ENCODE measurements around the gene UBXN4. TPM values are rescaled to one million over a fixed set of nuclear protein-coding genes. Genes with fewer than 3 reads are reported as not detected.
"Not testable (repeated sequence)": the region's sequence is repeated elsewhere in the genome, so short reads cannot be mapped to it uniquely, and the experiment has no call there.

The UBXN4 gene
- total RNA-seq, 1 donor from 2014 or later = 127 TPM

- no peaks in the 10 kb centered on the region for H3K27me3 Mint-ChIP-seq
- no peak overlapping the region for H3K27ac Mint-ChIP-seq
- intact Hi-C loops (cut with micrococcal nuclease) = no loop called here
- peaks cover 3% of the 10 kb centered on the region for H3K4me1 Mint-ChIP-seq
- peaks cover 73% of the 10 kb centered on the region for H3K36me3 Mint-ChIP-seq (ENCODE audit: low read depth)
- no peak overlapping the region for H3K4me3 Mint-ChIP-seq
- no peak for DNase-seq
- H3K9me3 Mint-ChIP-seq = no peaks in the 10 kb centered on the region
Measured at GRCh38 chr2:135782231-135782630, 40.6 kb downstream of the UBXN4 start.

DNA sequence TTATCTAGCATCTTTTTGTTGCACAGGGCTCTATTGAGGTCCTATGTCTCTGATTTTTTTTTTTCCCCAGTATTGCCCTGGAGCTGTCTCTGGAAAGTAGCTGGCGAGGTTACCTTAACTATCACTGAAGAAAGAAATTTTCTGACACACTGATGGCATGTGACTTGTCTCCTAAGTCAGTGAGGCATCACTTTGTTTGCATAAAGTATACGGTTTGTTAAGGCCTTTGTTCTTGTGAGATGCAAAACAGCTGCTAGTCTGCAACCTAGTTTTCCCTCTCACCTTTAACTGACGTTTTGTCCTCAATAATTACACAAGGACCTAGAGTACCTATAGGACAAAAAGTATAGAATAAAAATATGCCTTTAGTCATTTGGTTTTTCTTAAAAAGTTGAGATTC lies 41.8 kb downstream of the UBXN4 start:
- Mint-ChIP-seq H3K4me3 (no peak overlapping the region), H3K27me3 (no peaks in the 10 kb centered on the region), H3K4me1 (peaks cover 3% of the 10 kb centered on the region), H3K27ac (no peak overlapping the region), H3K9me3 (no peaks in the 10 kb centered on the region), H3K36me3 (ENCODE audit: low read depth) (peaks cover 70% of the 10 kb centered on the region)
- no peak for DNase-seq
- intact Hi-C loops (cut with micrococcal nuclease) = no loop called here

DNA sequence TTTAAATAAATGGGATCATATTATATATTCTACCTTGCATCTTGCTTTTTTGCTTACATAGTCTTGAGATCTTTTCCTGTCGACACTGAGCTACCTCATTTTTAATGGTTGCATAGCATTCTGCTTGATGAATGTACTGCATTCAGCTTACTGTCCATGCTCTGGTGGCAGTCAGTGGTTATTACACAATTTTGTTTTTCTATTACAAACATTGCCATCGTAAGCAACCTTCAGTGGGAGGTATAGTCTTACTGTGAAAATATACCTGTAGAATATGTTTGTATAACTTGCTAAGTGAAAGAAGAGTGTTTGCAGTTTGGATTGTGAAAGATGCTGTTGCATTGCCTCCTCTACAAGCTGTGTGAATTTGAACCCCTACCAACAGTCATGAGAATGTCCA lies 43.4 kb downstream of the UBXN4 start:
- Mint-ChIP-seq H3K27ac (peak overlapping the region; percentile 32), H3K27me3 (no peaks in the 10 kb centered on the region), H3K4me1 (peaks cover 3% of the 10 kb centered on the region), H3K9me3 (no peaks in the 10 kb centered on the region), H3K4me3 (no peak overlapping the region), H3K36me3 (ENCODE audit: low read depth) (peaks cover 59% of the 10 kb centered on the region)
- intact Hi-C loops (cut with micrococcal nuclease) = no loop called here
- no peak for DNase-seq

- H3K4me1 Mint-ChIP-seq = peaks cover 4% of the 10 kb centered on the region
- no peak overlapping the region for H3K4me3 Mint-ChIP-seq
- H3K9me3 Mint-ChIP-seq = no peaks in the 10 kb centered on the region
- no peaks in the 10 kb centered on the region for H3K27me3 Mint-ChIP-seq
- H3K27ac Mint-ChIP-seq = no peak overlapping the region
- intact Hi-C loops (cut with micrococcal nuclease) = no loop called here
- no peak for DNase-seq
- peaks cover 44% of the 10 kb centered on the region for H3K36me3 Mint-ChIP-seq (ENCODE audit: low read depth)
Measured at GRCh38 chr2:135786823-135787222, 45.2 kb downstream of the UBXN4 start.

- H3K27me3 Mint-ChIP-seq = no peaks in the 10 kb centered on the region
- peaks cover 9% of the 10 kb centered on the region for H3K4me1 Mint-ChIP-seq
- intact Hi-C loops (cut with micrococcal nuclease) = no loop called here
- H3K9me3 Mint-ChIP-seq = no peaks in the 10 kb centered on the region
- no peak overlapping the region for H3K4me3 Mint-ChIP-seq
- H3K27ac Mint-ChIP-seq = no peak overlapping the region
- no peak for DNase-seq
- H3K36me3 Mint-ChIP-seq (ENCODE audit: low read depth) = peaks cover 15% of the 10 kb centered on the region
Measured at GRCh38 chr2:135790423-135790822, 48.8 kb downstream of the UBXN4 start.

DNA sequence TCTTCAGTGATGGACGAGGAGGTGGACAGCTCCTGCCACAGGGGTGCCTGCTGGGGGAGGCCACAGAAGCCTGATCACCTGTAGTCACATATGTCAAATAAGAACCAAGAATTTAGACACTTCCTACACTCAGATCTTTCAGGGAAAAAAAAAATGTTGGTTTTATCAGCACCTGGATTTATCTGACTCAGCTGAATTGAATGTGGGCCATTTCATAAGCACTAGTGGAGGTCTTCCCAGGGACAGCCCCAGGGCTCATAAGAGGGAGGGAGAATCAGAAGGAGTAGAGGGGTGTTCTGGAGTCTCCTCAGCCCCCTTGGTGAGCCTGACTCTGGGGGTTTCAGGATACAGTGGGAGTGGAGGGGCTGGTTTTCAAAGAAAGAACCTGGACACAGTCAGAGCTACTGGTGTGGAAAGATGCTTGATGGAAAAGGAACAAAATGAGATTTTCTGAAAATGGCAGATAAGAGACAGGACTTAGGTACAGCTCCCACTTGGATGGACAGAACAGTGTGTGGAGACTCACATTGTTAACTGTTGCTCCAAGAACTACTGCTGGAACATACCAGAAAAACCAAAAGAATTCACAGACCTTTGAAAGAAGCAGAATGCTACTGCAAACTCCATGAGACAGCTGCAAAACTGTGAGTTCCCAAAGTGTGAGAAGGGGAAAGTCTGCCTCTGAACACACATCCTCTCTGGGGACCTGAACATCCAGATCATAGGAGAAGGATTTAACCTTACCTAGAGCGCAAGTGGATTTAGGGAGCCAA lies 49.9 kb downstream of the UBXN4 start:
- intact Hi-C loops (cut with micrococcal nuclease) = no loop called here
- Mint-ChIP-seq H3K27me3 (no peaks in the 10 kb centered on the region), H3K36me3 (ENCODE audit: low read depth) (peaks cover 7% of the 10 kb centered on the region), H3K4me1 (peaks cover 12% of the 10 kb centered on the region), H3K27ac (no peak overlapping the region), H3K9me3 (no peaks in the 10 kb centered on the region), H3K4me3 (no peak overlapping the region)
- no peak for DNase-seq

DNA sequence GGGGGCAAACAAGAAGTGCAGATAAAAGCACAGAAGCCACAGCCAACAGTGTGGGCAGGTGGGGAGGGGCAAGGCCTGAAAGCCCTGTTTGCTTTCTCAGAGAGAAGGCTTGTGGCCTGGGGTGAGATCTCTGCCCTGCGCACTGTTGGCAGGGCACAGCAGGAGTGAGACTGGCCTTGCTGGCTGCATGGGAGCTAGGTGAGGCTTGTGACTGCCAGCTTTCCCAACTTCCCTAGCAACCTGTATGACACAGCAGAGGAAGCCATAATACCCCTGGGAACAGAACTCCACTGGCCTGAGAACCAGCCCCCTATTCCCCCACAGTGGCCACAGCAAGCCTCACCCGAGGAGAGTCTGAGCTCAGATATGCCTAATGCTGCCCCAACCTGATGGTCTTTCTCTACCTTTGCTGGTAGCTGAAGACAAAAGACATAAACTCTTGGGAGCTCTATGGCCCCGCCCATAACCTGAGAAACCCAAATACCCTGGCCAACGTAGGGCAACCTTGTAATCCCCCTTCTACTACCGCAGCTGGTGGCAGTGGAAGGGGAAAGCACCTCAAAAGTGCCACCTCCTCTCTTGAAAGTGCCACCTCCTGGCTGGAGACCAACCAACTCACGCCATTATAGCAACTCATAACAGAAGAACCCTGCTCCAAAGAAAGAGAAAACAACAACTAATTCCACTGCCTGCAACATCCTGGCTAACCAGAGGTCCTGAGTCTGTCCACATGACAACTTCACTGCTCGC lies 50.9 kb downstream of the UBXN4 start:
- no peak overlapping the region for H3K4me3 Mint-ChIP-seq
- no peak for DNase-seq
- intact Hi-C loops (cut with micrococcal nuclease) = no loop called here

DNA sequence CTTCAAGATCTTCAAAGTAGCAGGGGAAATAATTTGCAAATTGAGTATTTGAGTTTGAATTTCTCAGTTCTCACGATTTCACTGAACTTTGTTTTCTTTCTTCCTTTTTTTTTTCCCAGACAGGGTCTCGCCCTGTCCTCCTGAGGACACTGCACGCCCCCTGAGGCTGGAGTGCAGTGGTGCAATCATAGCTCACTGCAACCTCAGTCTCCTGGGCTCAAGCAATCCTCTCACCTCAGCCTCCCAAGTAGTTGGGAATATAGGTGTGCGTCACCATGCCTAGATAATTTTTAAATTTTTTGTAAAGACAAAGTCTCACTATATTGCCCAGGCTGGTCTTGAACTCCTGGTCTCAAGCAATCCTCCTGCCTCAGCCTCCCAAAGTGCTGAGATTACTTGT lies 54.0 kb downstream of the UBXN4 start:
- H3K27ac Mint-ChIP-seq, H3K27me3 Mint-ChIP-seq, DNase-seq, H3K9me3 Mint-ChIP-seq, H3K4me3 Mint-ChIP-seq: not testable (repeated sequence)
- intact Hi-C loops (cut with micrococcal nuclease) = loop anchor here (5.0 kb wide), 1 partner anchor 793 kb away; no protein-coding TSS in a partner anchor
- Mint-ChIP-seq H3K36me3 (ENCODE audit: low read depth) (peaks cover 12% of the 10 kb centered on the region), H3K4me1 (peaks cover 17% of the 10 kb centered on the region)

More for the DNA sequence above, 50.9 kb downstream of the UBXN4 start:
- Mint-ChIP-seq H3K27me3 (no peaks in the 10 kb centered on the region), H3K36me3 (ENCODE audit: low read depth) (peaks cover 1% of the 10 kb centered on the region), H3K4me1 (peaks cover 14% of the 10 kb centered on the region), H3K9me3 (no peaks in the 10 kb centered on the region), H3K27ac (no peak overlapping the region)

- H3K4me3 Mint-ChIP-seq = no peak overlapping the region
- intact Hi-C loops (cut with micrococcal nuclease) = loop anchor here (1.0 to 5.0 kb wide), 3 partner anchors 19 to 794 kb away; partner anchors contain the start of gene UBXN4
- peaks cover 4% of the 10 kb centered on the region for H3K9me3 Mint-ChIP-seq
- DNase-seq = no peak
- H3K27me3 Mint-ChIP-seq = no peaks in the 10 kb centered on the region
- H3K27ac Mint-ChIP-seq = no peak overlapping the region
- H3K4me1 Mint-ChIP-seq = peaks cover 17% of the 10 kb centered on the region
- H3K36me3 Mint-ChIP-seq (ENCODE audit: low read depth) = peaks cover 18% of the 10 kb centered on the region
Measured at GRCh38 chr2:135796606-135797005, 55.0 kb downstream of the UBXN4 start.

DNA sequence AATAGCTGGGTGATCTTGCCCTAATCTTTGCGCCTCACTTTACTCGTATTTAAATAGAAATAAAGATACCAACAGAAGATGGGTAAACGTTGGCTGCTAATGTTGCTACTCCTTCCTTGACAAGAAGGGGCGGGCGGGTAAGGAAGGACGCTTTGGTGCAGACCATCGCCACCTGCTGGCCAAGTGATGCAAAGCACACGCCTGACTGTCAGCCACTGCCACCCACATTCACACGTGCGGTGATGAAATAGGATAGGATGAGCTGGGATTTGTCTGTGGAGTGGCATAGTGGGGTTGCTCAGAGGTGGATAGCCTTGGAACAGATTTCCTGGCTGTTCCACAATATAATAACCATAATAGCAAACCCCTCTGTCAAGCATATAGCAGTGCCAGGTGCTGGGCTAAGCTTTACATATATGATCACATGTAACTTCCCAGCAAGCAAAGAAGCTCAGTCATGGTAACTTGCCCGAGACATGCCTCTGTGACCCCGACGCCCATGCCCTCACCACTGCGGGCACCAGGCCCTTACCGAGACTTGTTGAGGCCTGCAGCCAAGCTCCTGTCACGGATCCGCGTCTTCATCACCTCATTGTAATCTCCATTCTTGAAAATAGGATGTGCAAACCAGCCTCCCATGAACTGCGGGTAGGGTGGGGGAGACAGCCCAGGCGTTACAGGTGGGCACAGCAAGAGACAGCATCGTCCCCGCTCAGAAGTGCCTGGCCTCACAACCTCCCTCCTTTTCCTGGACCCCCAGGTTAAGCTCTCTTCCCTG lies 56.0 kb downstream of the UBXN4 start:
- peak; percentile 92 for DNase-seq
- no peak overlapping the region for H3K4me3 Mint-ChIP-seq
- intact Hi-C loops (cut with micrococcal nuclease) = loop anchor here (1.0 to 5.0 kb wide), 3 partner anchors 18 to 795 kb away; partner anchors contain the start of gene UBXN4

DNA sequence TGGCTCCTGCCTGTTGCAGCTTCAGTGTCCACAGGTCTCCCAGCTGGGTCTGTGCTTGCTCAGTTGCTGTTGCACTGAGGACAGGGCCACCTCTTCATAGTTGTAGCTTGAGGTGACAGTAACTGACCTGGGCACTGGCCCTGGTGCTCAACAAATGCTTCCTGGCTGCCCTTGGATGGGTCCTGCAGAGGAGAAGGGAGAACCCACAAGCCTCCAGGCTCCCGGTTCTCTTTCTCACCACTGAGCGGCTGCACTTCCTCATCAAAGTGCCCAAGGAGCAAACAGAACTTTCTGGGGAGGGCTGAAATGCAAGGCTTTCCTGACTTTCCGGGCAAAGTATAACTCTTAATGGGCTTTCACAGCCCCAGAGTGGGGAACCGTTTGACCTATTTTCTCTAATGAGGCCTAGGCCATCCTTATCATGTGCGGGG lies 56.6 kb downstream of the UBXN4 start:
- peaks cover 27% of the 10 kb centered on the region for H3K36me3 Mint-ChIP-seq (ENCODE audit: low read depth)
- H3K9me3 Mint-ChIP-seq = peaks cover 9% of the 10 kb centered on the region
- intact Hi-C loops (cut with micrococcal nuclease) = loop anchor here (5.0 kb wide), 1 partner anchor 796 kb away; no protein-coding TSS in a partner anchor
- DNase-seq = no peak
- no peak overlapping the region for H3K4me3 Mint-ChIP-seq
- peaks cover 15% of the 10 kb centered on the region for H3K4me1 Mint-ChIP-seq
- H3K27ac Mint-ChIP-seq = no peak overlapping the region
- H3K27me3 Mint-ChIP-seq = no peaks in the 10 kb centered on the region

More for the DNA sequence above, 56.0 kb downstream of the UBXN4 start:
- H3K9me3 Mint-ChIP-seq = peaks cover 9% of the 10 kb centered on the region
- H3K36me3 Mint-ChIP-seq (ENCODE audit: low read depth) = peaks cover 24% of the 10 kb centered on the region
- H3K27ac Mint-ChIP-seq = peak overlapping the region; percentile 34
- H3K4me1 Mint-ChIP-seq = peaks cover 15% of the 10 kb centered on the region
- no peaks in the 10 kb centered on the region for H3K27me3 Mint-ChIP-seq

DNA sequence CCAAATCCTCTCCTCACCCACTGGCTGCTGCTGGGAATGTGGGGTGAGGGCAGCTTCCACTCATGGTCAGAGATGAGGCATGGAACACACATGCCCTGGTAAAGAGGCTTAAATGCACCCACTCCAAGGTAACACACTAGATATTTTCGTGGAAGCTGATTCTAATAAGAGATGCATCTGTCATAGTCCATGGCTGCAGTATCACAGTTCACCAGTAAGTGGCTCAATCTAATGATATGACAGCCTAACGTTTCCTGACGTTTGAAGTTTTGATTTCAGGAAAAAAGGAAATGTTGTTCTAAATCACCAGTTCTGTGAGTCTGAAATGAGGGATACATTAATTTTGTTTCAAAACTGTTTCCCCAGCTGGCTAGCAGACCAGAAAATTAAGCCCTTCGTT lies 57.1 kb downstream of the UBXN4 start:
- Mint-ChIP-seq H3K9me3 (peaks cover 9% of the 10 kb centered on the region), H3K36me3 (ENCODE audit: low read depth) (peaks cover 27% of the 10 kb centered on the region), H3K27me3 (no peaks in the 10 kb centered on the region), H3K27ac (no peak overlapping the region), H3K4me3 (no peak overlapping the region), H3K4me1 (peaks cover 15% of the 10 kb centered on the region)
- intact Hi-C loops (cut with micrococcal nuclease) = loop anchor here (5.0 kb wide), 1 partner anchor 796 kb away; no protein-coding TSS in a partner anchor
- no peak for DNase-seq

DNA sequence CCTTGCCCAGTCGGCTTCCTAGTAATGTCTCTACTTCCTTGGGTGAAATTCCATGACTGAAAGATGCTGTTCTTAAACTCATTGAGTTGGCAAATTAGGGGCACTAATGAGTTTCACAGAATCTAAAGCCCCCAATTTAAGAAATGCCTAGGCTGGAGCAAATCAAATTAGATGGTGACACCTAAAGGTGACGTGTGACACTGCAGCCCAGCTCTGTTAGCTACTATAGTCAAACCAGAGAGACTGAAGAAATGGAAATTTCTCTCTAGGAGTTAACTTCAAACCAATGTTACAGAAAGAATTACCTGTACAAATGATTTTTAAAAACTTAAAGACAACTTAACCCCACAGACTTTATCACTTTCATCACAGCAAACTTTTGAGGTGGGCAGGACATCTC lies 58.1 kb downstream of the UBXN4 start:
- peaks cover 12% of the 10 kb centered on the region for H3K4me1 Mint-ChIP-seq
- no peak overlapping the region for H3K4me3 Mint-ChIP-seq
- H3K27me3 Mint-ChIP-seq = no peaks in the 10 kb centered on the region
- H3K9me3 Mint-ChIP-seq = peaks cover 9% of the 10 kb centered on the region
- H3K27ac Mint-ChIP-seq = no peak overlapping the region
- intact Hi-C loops (cut with micrococcal nuclease) = loop anchor here (5.0 kb wide), 1 partner anchor 797 kb away; no protein-coding TSS in a partner anchor
- no peak for DNase-seq
- peaks cover 28% of the 10 kb centered on the region for H3K36me3 Mint-ChIP-seq (ENCODE audit: low read depth)

All from activated CD4-positive, alpha-beta T cell treated with anti-CD3 and anti-CD28 coated beads, Interleukin-2, amount 10 ng/mL, durations not matched to agents 24 days and 14 days (primary cell).